Measurements from ENCODE around the gene TRPV5.

TRPV5 gene

DNA sequence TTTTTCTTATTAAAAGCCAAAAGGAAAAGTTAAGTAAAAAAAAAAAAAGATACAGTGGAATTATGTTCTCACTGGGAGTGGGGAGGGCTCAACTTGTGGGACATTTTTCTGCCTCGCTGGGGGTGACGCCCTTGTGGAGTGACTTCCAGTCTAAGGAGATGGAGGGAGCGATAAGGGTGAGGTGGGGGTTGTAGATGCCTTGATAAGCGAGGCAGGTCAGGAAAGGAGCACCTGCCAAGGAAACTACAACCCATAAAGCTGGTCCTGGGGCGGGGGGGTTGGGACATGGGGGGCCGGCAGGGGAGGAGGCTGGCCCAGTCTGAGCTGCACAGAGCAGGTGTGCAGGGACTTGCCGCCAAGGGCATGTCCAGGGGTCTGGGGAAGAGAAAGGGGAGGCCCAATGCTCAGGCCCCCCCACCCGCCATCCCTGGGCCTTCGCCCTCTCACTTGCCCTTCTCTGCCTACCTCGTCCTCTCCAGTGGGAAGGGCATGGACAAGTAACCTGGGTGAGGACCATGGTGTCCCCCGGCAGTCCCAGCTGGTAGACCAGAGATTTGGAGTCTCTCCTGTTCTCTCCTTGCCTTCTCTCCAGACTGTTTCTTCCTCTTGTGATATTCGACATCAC, 2.5 kb upstream of the TRPV5 start:
- no peak for ATAC-seq (ENCODE audit: low read depth)
- no peaks in the 10 kb centered on the region for H3K9me3 ChIP-seq (ENCODE audit: severe bottlenecking)
- H3K4me1 ChIP-seq (ENCODE audit: insufficient read depth, poor library complexity, severe bottlenecking): no peaks in the 10 kb centered on the region
- H3K4me3 ChIP-seq (ENCODE audit: severe bottlenecking): no peak overlapping the region
- no peak overlapping the region for H3K27ac ChIP-seq (ENCODE audit: poor library complexity, severe bottlenecking)
- TF ChIP-seq, protein P1, sequence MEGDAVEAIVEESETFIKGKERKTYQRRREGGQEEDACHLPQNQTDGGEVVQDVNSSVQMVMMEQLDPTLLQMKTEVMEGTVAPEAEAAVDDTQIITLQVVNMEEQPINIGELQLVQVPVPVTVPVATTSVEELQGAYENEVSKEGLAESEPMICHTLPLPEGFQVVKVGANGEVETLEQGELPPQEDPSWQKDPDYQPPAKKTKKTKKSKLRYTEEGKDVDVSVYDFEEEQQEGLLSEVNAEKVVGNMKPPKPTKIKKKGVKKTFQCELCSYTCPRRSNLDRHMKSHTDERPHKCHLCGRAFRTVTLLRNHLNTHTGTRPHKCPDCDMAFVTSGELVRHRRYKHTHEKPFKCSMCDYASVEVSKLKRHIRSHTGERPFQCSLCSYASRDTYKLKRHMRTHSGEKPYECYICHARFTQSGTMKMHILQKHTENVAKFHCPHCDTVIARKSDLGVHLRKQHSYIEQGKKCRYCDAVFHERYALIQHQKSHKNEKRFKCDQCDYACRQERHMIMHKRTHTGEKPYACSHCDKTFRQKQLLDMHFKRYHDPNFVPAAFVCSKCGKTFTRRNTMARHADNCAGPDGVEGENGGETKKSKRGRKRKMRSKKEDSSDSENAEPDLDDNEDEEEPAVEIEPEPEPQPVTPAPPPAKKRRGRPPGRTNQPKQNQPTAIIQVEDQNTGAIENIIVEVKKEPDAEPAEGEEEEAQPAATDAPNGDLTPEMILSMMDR (IDR thresholded peaks at IDR 0.05; ENCODE audit: poor library complexity, severe bottlenecking): no peak
- H3K36me3 ChIP-seq (ENCODE audit: low read depth): no peaks in the 10 kb centered on the region
- DNase-seq (ENCODE audit: low spot score): no peak
- H3K27me3 ChIP-seq (ENCODE audit: insufficient read depth, poor library complexity, severe bottlenecking): no peaks in the 10 kb centered on the region

DNA sequence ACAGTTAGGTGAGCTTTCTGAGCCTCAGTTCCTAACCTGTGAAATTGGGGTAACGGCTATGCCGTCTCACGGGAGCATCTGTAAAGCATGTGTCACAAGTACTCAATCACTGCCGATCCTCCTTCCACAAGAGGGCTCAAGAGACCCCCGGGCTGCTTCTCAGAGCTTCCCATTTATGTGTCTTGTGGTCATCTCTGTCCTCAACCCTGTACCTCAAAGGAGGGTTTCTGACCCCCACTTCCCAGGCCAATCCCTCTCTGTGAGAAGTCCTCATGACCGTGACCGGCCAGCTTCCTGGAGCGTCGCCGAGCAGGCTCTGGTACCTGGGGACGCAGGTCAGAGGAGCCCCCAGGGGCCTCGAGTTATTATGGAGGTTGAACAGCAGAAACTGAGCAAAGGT, 510 bp upstream of the TRPV5 start:
- Histone ChIP-seq H3K4me1 (ENCODE audit: insufficient read depth, poor library complexity, severe bottlenecking) (no peaks in the 10 kb centered on the region), H3K4me3 (ENCODE audit: severe bottlenecking) (no peak overlapping the region), H3K27me3 (ENCODE audit: insufficient read depth, poor library complexity, severe bottlenecking) (no peaks in the 10 kb centered on the region), H3K36me3 (ENCODE audit: low read depth) (no peaks in the 10 kb centered on the region), H3K27ac (ENCODE audit: poor library complexity, severe bottlenecking) (no peak overlapping the region), H3K9me3 (ENCODE audit: severe bottlenecking) (no peaks in the 10 kb centered on the region)
- DNase-seq (ENCODE audit: low spot score): no peak
- no peak for ATAC-seq (ENCODE audit: low read depth)
- TF ChIP-seq, protein P1 (IDR thresholded peaks at IDR 0.05; ENCODE audit: poor library complexity, severe bottlenecking): no peak

GRCh38 chr7:142933092-142933475, 462 bp downstream of the TRPV5 start:
- Histone ChIP-seq H3K4me1 (ENCODE audit: insufficient read depth, poor library complexity, severe bottlenecking) (no peaks in the 10 kb centered on the region), H3K27me3 (ENCODE audit: insufficient read depth, poor library complexity, severe bottlenecking) (no peaks in the 10 kb centered on the region), H3K27ac (ENCODE audit: poor library complexity, severe bottlenecking) (no peak overlapping the region), H3K9me3 (ENCODE audit: severe bottlenecking) (no peaks in the 10 kb centered on the region), H3K4me3 (ENCODE audit: severe bottlenecking) (no peak overlapping the region), H3K36me3 (ENCODE audit: low read depth) (no peaks in the 10 kb centered on the region)
- ATAC-seq (ENCODE audit: low read depth) (no peak), DNase-seq (ENCODE audit: low spot score) (no peak)
- TF ChIP-seq, protein P1 (IDR thresholded peaks at IDR 0.05; ENCODE audit: poor library complexity, severe bottlenecking): no peak

GRCh38 chr7:142932386-142933091, 1.0 kb downstream of the TRPV5 start:
- H3K4me1 ChIP-seq (ENCODE audit: insufficient read depth, poor library complexity, severe bottlenecking): no peaks in the 10 kb centered on the region
- no peaks in the 10 kb centered on the region for H3K27me3 ChIP-seq (ENCODE audit: insufficient read depth, poor library complexity, severe bottlenecking)
- no peaks in the 10 kb centered on the region for H3K9me3 ChIP-seq (ENCODE audit: severe bottlenecking)
- TF ChIP-seq, protein P1 (IDR thresholded peaks at IDR 0.05; ENCODE audit: poor library complexity, severe bottlenecking): no peak
- ATAC-seq (ENCODE audit: low read depth): no peak
- no peaks in the 10 kb centered on the region for H3K36me3 ChIP-seq (ENCODE audit: low read depth)
- DNase-seq (ENCODE audit: low spot score): no peak
- H3K4me3 ChIP-seq (ENCODE audit: severe bottlenecking): no peak overlapping the region
- H3K27ac ChIP-seq (ENCODE audit: poor library complexity, severe bottlenecking): no peak overlapping the region

GRCh38 chr7:142930126-142930730, 3.3 kb downstream of the TRPV5 start:
- Histone ChIP-seq H3K4me1 (ENCODE audit: insufficient read depth, poor library complexity, severe bottlenecking) (no peaks in the 10 kb centered on the region), H3K4me3 (ENCODE audit: severe bottlenecking) (no peak overlapping the region), H3K9me3 (ENCODE audit: severe bottlenecking) (no peaks in the 10 kb centered on the region), H3K36me3 (ENCODE audit: low read depth) (no peaks in the 10 kb centered on the region), H3K27me3 (ENCODE audit: insufficient read depth, poor library complexity, severe bottlenecking) (no peaks in the 10 kb centered on the region), H3K27ac (ENCODE audit: poor library complexity, severe bottlenecking) (no peak overlapping the region)
- ATAC-seq (ENCODE audit: low read depth) (no peak), DNase-seq (ENCODE audit: low spot score) (no peak)
- TF ChIP-seq, protein P1 (IDR thresholded peaks at IDR 0.05; ENCODE audit: poor library complexity, severe bottlenecking): no peak

Measured in RWPE2 (cell line).